ENCODE measurements around the gene INCENP. TPM values are rescaled to one million over a fixed set of nuclear protein-coding genes. Genes with fewer than 3 reads are reported as not detected.

INCENP gene
- polyA plus RNA-seq, 1 donor (not counting 4 experiments of a cell fraction or from before 2014, with no cell fraction given) = 12.7 TPM

DNA sequence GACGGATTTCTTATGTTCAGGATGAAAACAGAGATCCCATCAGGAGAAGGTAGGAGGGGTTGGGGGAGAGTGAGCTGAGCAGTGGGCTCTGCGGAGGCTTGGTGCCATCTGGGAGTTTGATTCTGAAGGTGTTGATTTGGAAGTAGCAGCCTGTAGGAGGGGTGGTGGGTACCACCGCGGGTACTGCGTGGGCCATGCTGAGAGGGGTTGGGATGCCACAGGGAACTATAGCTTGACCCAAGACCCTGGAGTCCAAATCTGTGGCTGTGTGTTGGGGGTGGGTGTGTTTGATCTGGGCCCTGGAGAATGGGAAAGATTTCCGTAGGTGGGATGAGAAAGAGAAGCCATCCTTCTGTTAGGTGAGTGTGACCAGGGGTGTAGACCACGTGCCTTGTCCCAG is 5.0 kb downstream of the INCENP start:
- Histone ChIP-seq H3K4me1 (ENCODE audit: control insufficient read depth, extremely low read depth, insufficient read depth, low read length) (peaks cover 27% of the 10 kb centered on the region), H3K9me3 (ENCODE audit: control insufficient read depth, low read depth, low read length) (no peaks in the 10 kb centered on the region), H3K9ac (ENCODE audit: control insufficient read depth, extremely low read depth, insufficient read depth, low read length) (no peak overlapping the region), H3K9me1 (ENCODE audit: control insufficient read depth, extremely low read depth, insufficient read depth, low read length) (peaks cover 3% of the 10 kb centered on the region), H3K79me2 (ENCODE audit: control insufficient read depth, insufficient read depth, low read length) (peaks cover 99% of the 10 kb centered on the region), H3K4me2 (ENCODE audit: control insufficient read depth, extremely low read depth, insufficient read depth, low read depth, low read length) (no peak overlapping the region), H4K20me1 (ENCODE audit: control insufficient read depth, extremely low read depth, insufficient read depth, low read length) (peaks cover 5% of the 10 kb centered on the region), H3K27ac (ENCODE audit: control insufficient read depth, insufficient read depth, low read length) (no peak overlapping the region), H2AFZ (ENCODE audit: control insufficient read depth, low read length) (no peak overlapping the region), H3K27me3 (ENCODE audit: control insufficient read depth, extremely low read depth, insufficient read depth, low read length) (no peaks in the 10 kb centered on the region), H3K36me3 (ENCODE audit: control insufficient read depth in 2 of 2, extremely low read depth in 1 of 2, insufficient read depth in 2 of 2, low read length in 2 of 2) (peaks cover 12 to 34% of the 10 kb centered on the region in 2 experiments), H3K4me3 (ENCODE audit: control insufficient read depth in 2 of 3, extremely low read depth in 1 of 3, insufficient read depth in 2 of 3, low read depth in 1 of 3, low read length in 3 of 3) (no peak overlapping the region)
- FAIRE-seq (no peak), DNase-seq (ENCODE audit: low read depth, low spot score) (no peak)
- TF ChIP-seq, protein P1, sequence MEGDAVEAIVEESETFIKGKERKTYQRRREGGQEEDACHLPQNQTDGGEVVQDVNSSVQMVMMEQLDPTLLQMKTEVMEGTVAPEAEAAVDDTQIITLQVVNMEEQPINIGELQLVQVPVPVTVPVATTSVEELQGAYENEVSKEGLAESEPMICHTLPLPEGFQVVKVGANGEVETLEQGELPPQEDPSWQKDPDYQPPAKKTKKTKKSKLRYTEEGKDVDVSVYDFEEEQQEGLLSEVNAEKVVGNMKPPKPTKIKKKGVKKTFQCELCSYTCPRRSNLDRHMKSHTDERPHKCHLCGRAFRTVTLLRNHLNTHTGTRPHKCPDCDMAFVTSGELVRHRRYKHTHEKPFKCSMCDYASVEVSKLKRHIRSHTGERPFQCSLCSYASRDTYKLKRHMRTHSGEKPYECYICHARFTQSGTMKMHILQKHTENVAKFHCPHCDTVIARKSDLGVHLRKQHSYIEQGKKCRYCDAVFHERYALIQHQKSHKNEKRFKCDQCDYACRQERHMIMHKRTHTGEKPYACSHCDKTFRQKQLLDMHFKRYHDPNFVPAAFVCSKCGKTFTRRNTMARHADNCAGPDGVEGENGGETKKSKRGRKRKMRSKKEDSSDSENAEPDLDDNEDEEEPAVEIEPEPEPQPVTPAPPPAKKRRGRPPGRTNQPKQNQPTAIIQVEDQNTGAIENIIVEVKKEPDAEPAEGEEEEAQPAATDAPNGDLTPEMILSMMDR (optimal IDR thresholded peaks at IDR 0.05 in 1 of 3, IDR thresholded peaks at IDR 0.05 in 1 of 3, conservative IDR thresholded peaks at IDR 0.05 in 1 of 3; ENCODE audit: extremely low read depth in 1 of 3, insufficient read depth in 2 of 3, low read length in 3 of 3) = no peak
- TF ChIP-seq EZH2 (IDR thresholded peaks at IDR 0.05; ENCODE audit: low read length) = no peak
- dilution Hi-C loops (cut with MboI; ENCODE audit: extremely low pct_ligation_motif_present, low sequenced_read_pairs) = no loop called here

DNA sequence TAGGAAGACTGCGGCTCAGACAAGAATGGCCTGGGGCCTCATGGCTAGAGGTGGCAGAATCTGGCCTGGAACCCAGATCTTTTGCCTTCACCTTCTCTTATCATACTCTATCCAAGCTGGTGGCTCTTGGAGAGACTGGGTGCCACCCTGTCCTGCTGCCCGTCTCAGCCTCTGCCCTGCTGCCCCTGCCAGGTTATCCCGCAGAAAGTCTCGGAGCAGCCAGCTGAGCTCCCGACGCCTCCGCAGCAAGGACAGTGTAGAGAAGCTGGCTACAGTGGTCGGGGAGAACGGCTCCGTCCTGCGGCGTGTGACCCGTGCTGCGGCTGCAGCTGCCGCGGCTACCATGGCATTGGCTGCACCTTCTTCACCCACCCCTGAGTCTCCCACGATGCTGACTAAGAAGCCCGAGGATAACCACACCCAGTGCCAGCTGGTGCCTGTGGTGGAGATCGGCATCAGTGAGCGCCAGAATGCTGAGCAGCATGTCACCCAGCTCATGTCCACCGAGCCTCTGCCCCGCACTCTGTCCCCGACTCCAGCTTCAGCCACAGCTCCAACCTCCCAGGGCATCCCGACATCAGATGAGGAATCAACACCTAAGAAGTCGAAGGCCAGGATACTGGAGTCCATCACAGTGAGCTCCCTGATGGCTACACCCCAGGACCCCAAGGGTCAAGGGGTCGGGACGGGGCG is 5.9 kb downstream of the INCENP start:
- Histone ChIP-seq H3K27me3 (ENCODE audit: control insufficient read depth, extremely low read depth, insufficient read depth, low read length) (no peaks in the 10 kb centered on the region), H2AFZ (ENCODE audit: control insufficient read depth, low read length) (no peak overlapping the region), H3K9me3 (ENCODE audit: control insufficient read depth, low read depth, low read length) (no peaks in the 10 kb centered on the region), H3K9me1 (ENCODE audit: control insufficient read depth, extremely low read depth, insufficient read depth, low read length) (peaks cover 3% of the 10 kb centered on the region), H3K4me1 (ENCODE audit: control insufficient read depth, extremely low read depth, insufficient read depth, low read length) (peaks cover 27% of the 10 kb centered on the region), H3K4me2 (ENCODE audit: control insufficient read depth, extremely low read depth, insufficient read depth, low read depth, low read length) (no peak overlapping the region), H3K9ac (ENCODE audit: control insufficient read depth, extremely low read depth, insufficient read depth, low read length) (no peak overlapping the region), H3K79me2 (ENCODE audit: control insufficient read depth, insufficient read depth, low read length) (peaks cover 96% of the 10 kb centered on the region), H3K27ac (ENCODE audit: control insufficient read depth, insufficient read depth, low read length) (no peak overlapping the region), H4K20me1 (ENCODE audit: control insufficient read depth, extremely low read depth, insufficient read depth, low read length) (peaks cover 5% of the 10 kb centered on the region), H3K4me3 (ENCODE audit: control insufficient read depth in 2 of 3, extremely low read depth in 1 of 3, insufficient read depth in 2 of 3, low read depth in 1 of 3, low read length in 3 of 3) (no peak overlapping the region), H3K36me3 (ENCODE audit: control insufficient read depth in 2 of 2, extremely low read depth in 1 of 2, insufficient read depth in 2 of 2, low read length in 2 of 2) (peaks cover 12 to 34% of the 10 kb centered on the region in 2 experiments)
- FAIRE-seq = no peak
- dilution Hi-C loops (cut with MboI; ENCODE audit: extremely low pct_ligation_motif_present, low sequenced_read_pairs) = no loop called here
- DNase-seq (ENCODE audit: low read depth, low spot score) = no peak
- TF ChIP-seq, protein P1 (optimal IDR thresholded peaks at IDR 0.05 in 1 of 3, IDR thresholded peaks at IDR 0.05 in 1 of 3, conservative IDR thresholded peaks at IDR 0.05 in 1 of 3; ENCODE audit: extremely low read depth in 1 of 3, insufficient read depth in 2 of 3, low read length in 3 of 3) = no peak
- TF ChIP-seq EZH2 (IDR thresholded peaks at IDR 0.05; ENCODE audit: low read length) = no peak

Data from keratinocyte (primary cell).